HG03571 (cell line): Measurements from ENCODE around the gene KLK7.

Source experiments
- ATAC-seq: cut with Tn5 transposase; IDR thresholded peaks from one replicate; pipeline ENCODE4 v1.9.1; 2021; ENCODE audit not compliant: unreplicated experiment

The KLK7 gene

DNA sequence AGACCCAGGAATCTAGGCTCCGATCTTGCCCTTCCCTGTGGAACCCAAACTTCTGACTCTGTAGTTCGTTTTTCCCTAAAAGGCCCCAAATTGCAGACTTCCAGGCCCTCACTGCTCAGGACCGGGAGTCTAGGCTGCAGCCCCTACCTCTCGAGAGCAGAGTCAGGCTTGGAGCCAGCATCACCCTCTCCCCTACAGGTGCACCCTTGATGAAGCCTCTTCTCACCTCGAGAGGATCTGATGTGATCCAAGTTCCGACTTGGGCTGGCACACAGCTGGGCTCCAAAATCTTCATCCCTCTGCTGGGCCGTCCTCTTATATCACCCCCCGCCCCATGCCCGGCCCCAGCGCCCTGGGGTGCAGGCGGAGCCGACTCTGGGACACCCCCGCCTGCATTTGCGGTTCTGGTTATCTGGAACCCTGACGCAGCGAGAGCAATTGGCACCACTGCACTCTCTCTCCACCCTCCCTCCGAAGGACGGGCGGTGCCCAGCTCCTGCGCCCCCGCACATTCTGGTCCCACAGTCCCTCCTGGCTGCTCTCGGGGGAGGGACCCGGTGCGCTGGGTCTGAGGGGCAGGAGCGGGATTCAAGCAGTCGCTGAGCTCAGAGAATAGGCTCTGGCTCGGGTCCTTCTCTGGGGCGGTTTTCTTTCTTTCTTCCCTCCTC is at the start of gene KLK7:
KLK7 (minus strand) TSS at position 293 of the 668 bp plus-strand sequence. CDS start 1,518 bp downstream, outside the sequence.
- no peak for ATAC-seq

DNA sequence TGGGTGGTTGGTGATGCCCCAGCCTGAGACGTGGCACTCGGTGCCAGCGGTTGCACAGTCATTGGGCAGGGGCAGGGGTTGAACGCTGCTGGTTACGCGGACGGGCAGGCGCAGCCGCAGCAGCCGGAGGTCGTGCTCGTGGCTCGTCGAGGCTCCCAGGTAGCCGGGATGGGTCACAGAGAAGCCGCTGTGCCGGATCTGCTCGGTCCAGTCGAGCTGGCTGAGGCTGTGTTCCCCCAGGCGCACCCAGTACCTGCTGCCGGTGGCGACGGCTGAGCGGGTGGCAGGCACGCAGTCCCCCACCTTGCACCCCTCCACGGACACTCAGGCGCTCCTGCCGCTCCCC is 48.1 kb upstream of the KLK7 start:
- no peak for ATAC-seq

DNA sequence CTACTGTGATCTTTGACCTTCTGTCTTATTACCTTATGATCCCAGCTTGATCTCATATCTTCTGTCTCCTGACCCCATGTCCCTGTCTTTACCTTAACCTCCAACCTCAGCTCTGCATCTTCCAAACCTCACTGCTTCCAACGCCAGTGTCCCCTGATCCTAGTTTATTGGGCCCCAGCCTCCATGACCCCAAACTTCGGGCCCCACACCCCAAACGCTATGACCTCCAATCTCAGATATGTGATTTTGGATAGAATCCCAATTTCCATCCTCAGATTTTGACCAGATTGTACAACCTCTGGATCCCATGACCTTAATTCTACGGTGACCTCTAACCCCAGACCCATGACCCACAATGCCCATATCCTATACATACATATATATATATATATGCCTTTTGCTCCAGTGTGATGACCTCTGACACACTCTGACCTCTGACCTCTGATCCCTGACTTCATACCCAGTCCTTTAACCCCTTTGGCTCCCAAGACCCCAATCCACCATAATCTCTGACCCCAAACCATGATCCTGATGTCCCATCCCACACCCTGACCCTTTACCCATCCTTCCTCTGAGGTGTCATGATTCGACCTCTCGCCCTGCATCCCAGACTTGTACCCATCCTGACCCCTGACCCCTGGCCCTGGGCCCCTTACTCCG is 47.6 kb upstream of the KLK7 start:
- no peak for ATAC-seq

DNA sequence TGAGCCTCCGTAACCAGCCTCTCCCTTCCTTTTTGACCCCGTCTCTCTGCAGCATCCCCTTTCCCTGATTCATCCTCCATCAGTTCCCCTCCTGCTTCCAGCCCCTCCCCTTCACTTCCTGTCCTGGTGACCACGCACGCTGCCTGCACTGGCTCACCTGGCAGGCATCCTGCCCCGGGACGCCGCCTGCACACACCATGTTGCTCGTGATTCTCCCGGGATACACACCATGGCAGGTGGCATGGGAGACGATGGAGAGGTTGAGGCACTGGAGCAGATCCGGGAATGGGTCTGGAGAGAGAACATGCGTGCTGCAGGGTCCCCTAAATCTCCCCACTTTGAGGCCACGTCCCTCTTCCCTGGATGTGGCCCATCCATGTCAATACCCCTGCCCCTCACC is 46.9 kb upstream of the KLK7 start:
- no peak for ATAC-seq

DNA sequence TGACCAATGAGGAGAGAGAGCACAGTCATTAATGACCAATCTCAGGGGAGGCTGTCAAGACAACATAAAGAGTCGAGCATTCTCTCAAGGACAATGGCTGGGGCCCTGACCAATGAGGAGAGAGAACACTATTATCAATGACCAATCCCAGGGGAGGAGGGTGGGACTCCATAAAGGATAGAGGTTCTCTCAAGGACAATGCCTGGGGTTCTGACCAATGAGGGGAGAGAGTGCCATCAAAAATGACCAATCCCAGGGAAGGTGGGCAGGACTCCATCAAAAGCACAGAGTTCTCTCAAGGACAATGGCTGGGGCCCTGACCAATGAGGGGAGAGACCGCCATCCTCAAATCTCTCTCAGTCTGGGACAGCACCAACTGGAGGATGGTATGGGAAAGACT is 46.0 kb upstream of the KLK7 start:
- no peak for ATAC-seq

DNA sequence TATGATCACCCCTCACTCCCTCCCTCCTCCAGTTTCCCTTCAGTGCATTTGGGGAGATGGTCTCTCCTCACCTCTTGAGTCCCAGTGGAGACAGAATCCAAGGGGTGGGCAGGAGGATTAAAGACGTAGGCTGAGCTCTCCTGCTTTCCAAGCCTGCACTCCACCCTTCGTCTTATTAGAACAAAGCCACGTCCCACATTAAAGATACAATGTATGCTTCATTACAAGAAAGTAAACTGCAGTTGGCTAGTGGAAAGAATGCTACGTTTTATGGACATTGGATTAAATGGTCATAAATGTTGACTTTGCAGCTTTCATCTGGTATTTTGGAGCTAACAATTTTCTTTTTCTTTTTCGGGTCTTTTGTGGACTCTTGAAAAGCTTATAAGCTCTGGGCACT is 44.2 kb upstream of the KLK7 start:
- no peak for ATAC-seq

DNA sequence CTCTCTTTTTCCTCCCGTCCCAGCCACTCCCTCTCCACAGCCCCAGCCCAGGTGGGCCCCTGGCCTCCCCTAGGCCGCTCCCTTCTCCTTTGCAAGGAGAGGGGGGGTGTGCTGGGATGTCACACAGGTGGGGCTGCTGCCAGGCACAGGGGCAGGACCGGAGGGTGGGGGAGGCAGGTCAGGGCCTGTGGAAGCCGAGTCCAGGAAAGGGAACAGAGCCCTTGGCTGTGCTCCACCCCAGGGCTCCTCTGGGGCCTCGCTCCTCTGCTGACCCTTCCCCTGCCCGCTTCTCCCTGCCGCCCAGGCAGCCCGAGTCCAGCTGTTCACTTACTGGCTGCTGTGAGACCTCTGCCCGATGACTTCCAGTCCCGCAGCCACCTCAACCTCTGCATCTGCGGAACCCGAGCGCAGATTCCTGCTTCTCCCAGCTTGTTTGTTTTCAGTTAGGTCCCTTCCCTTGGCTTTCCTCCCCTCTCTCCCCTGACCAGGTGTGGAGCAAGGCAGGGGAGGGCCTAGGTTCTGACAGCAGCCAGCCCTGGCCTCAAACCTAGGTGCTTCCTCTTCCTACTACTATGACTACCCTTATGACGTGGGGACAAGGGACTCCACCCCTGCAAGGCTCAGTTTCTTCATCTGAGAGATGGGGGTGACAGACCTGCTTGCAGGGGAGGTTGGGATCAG is 43.5 kb upstream of the KLK7 start:
- no peak for ATAC-seq

DNA sequence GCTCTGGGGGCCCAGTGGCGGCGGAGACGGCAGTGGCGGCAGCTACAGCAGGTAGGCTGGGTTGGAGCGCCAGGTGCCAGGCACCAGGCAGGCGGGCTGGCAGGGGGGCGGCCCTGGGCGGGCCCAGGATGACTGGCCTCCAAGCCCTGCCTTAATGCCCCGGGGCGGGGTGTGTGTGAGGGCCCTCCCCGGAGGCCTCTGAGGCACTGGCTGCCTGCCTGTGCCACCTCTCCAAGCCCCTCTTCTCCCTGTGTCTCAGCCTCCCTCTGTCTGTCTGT is 42.8 kb upstream of the KLK7 start, which contains the start of gene KLK11:
KLK11 (minus strand) TSS at position 63 of the 278 bp plus-strand sequence. CDS start 985 bp downstream, outside the sequence.
- no peak for ATAC-seq

DNA sequence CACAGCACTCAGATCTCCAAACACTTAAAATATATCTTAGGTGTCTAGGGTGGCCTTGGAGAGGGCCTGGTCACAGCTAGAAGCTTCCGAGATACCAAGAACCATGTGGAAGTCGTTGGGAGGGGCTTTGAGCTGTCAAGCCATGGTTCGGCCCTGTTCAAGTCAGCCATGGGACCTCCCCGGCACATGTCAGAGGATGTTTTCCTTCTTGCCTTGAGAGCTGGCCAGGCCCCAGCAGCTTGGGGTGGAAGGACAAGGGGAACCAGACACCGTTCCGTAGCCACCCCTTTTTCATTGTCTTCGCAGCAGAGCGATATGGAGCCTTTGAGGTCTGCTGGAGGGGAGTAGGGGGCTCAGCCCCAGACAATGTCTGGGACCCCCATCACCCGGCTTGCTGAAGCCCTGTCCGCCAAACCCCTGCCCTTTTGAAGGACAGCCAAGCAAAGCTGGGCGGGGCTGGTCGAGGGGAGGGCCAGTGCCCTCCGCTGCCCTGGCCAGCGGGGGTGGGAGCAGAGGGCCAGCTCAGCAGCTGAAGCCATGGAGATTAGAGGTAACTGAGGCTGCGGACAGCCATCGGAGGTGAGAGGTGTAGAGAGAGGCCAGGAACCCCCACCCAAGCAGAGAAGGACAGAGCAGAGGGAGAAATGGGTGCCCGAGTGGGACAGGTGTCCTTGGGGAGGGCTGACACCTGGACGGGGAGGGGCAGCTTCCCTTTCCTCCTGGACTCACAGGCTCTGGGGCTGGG is 42.3 kb upstream of the KLK7 start:
- ATAC-seq, result no peak

DNA sequence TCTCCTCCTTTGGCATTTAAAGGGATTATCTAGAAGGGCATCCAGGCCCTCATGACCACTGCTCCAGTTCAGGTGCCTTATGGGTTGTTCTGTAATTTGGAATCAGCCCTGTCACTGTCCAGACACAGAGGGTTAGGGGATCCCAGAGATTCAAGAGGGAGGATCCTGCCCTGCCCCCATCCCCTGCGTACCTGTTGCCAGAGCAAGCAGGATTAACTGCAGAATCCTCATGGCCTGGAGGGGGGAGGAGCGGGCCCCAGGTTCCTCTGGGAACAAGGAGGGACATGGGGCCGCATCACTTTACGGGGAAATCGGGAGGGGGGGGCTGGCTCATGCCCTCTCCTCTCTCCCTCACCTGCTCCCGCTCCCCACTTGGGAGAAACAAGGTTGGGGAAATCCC is 41.7 kb upstream of the KLK7 start:
- no peak for ATAC-seq

DNA sequence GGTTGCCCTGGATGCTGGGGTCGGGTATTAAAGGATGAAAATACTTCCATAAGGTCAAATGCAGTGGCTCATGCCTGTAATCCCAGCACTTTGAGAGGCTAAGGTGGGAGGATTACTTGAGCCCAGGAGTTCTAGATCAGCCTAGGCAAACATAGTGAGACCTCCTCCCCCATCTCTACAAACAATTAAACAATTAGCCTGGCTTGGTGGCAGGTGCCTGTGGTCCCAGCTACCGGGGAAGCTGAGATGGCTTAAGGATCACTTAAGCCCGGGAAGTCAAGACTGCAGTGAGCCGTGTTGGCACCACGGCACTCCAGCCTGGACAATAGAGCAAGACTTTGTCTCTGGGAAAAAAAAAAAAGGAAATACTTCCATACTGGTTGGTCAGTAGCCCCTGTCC is 41.2 kb upstream of the KLK7 start:
- no peak for ATAC-seq

DNA sequence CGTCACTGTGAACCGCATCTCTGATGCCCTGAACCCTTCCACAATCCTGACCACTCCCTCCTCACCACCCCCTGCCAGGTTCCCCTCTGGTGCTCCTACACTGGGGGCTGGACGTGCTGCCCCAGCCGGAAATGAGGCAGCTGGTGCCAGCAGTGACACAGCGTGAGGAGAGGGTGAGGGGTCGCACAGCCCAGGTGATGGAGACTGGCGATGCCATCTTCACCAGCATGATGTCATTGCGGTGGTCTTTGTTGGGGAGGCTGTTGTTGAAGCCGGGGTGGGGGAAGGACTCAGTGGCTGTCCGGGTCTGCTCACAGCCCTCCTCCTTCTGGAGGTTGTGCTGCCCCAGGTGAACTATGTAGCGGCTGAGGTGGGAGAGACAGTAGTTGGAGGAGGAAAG is 40.2 kb upstream of the KLK7 start:
- no peak for ATAC-seq

DNA sequence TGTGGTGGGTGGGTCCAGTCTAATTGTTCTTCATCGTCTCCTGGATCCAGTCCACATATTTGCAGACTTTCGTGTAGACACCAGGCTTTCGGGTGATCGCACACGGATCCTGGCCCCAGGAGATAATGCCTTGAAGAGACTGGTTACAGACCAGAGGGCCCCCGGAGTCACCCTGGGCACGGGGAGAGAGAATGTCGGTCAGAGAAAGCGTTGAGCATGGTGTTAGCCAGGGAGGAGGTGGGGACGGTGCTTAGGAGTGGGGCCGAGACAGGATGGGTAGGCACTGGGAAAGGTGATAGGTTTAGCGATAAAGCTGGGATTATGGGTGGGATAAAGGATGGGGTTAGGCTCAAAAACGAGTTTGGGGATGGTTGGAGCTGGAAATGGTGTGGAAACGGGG is 38.8 kb upstream of the KLK7 start:
- no peak for ATAC-seq

DNA sequence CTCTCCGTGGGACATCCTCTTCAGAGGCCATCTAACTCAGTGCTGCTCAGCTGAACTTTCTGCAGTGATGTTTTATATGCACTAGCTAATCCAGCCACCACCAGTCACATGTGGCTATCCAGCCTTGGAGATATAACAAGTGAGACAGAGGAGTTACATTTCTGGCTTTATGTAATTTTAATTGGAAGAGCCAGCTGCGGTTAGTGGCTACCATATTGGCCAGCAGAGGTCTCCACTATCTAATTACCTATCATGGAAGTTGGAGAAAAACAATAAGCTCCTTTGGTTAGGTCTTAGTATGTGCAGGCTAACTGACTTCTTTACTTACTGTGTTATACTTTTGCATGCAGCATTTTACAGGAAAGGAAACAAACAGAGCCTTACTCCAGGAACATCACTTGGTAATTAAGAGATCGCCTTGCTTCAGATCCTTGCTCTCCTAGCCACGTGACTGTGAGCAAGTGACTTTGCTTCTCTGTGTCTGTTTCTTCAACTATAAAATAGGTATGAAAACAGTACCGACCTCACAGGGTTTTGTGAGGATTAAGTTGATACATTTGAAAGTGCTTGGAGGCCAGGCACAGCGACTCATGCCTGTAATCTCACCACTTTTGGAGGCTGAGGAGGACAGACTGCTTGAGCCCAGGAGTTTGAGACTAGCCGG is 37.4 kb upstream of the KLK7 start:
- no peak for ATAC-seq

DNA sequence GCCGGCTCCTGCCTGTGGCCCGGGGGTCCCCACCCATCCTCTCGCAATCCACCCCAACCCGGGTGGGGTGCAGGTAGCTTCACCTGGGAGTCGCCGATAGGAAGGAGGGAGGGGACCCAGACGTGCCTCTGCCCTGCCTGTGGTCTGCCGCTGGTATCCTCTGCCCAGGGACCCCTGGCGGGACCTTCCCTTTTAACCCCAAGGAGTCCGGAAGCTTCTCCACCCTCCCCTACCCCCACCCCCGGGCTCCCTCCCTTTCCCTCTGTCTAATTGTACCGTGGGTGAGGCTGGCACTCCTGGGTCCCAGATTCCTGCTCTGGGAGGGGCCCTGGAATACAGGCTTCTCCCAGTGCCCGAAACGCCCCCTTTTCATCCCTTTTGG is 35.8 kb upstream of the KLK7 start, which contains the start of gene KLK10:
KLK10 (minus strand) TSS at position 166 of the 382 bp plus-strand sequence. CDS start 579 bp downstream, outside the sequence.
- ATAC-seq, result no peak

DNA sequence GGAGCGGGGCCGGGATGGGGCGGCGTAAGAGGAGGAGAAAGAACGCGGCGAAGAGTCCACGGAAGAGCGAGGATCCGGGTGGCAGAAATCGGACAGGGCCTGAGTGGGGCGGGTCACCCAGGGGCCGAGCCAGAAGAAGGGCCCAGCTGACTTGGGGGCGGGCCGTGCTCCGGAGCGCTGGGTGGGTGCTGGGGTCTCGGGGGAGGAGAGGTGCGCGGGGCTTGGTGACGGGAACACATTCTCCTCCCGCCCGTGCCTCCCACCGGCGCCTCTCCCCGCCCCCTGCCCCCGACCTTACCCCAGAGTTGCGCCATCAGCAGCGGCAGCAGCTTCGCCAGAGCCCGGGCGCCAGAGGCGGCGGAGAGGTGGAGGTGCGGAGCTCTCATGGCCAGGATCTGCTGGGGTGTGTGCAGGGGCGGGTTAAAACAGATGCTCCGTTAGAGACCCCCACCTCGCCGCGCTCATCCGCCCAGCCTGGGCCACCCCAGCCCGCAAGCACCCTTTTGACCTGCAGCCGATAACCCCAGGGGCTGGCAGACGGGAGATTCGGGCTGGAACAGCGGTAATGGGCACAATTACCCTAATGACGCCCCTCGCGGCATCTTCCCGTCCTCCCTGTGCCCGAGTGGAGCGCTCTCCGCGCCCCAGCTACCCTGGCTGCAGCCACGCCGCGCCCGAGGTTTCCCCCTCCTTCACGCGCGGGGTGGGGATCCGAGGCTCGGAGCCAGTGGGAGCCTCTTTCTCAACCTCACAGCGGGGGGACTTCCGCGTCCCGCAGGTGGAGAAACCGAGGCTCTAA is 35.2 kb upstream of the KLK7 start:
- ATAC-seq, result no peak

DNA sequence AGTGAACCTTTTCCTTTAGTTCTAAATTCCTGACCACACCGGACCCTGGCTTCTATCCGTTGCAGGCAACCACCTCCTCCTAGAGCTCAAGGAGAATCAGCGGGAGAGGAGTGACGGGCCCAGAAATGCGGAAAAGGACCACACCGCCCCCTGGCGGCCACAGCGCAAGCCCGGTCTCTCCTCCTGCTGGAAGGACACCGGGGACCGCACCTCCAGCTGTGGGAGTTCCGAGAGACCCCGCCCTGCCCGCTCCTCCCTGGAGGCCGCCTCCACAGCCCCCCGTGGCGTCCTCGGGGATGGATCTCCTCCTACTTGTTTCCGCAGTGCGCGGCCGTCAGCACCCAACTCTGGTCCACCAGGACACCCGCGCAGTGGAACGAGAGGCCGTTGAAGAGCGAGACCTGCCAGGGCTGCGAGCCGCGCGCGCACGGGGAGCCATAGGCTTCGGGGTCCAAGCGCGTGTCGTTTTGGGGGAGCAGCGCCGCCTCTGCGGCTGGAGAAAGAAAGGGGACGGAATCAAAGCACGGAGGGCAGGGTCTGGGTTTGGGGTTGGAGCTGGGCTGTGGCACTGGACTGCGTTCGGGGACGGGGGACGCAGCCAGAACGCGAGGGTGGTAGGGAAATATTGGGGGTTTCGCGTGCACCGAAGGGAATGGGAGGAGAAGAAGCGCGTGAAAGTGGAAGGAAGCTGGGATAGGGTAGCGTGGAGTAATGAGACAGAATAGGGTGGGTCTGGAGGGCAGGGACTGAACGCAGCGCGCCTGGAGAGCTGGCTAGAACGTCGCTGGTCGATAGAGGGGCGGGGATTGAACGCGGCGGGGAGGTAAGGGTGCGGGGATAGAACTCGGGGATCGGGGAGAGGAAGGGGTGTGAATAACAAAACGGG is 33.3 kb upstream of the KLK7 start:
- ATAC-seq, result no peak

DNA sequence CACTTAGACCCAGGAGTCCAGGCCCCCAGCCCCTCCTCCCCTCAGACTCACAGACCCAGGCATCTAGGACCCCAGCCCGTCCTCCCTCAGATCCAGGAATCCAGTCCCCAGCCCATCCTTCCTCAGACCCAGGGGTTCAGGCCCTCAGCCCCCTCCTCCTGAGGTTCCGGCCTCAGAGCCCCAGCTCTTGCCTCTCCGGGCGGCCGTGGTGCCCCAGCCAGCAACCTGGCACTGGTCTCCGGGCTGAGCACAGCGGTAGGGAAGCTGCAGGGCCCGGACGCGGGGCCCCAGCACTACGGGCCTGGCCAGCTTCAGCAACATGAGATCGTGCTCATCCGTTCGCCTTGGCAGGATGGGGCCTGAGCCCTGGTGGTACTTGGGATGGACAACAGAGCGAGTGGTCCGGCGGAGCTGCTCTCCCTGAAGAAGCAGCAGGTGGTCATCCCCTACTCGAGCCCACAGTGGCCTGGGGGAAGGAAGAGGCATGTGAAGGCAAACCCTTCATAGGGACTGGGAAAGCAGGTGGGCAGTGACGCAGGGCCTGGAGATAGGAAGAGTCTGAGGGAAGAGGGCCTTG is 32.1 kb upstream of the KLK7 start:
- ATAC-seq, result no peak

DNA sequence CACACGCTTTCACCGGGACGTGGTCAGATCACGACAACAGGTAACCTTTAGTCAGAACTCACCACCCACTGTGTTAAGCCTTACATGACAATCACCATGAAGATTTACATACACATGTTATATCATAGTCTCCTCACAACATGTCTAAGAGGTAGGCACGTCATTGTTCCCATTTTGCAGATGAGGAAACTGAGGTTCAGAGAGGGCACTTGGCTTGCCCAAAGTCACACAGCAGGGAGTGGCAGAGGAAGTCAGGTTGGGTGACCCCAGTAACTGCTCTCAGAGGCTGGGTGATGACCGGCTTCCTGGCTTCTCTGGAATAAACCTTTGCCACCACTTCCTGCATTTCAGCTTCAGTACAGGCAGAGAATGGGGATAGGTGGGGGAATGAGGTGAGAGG is 30.5 kb upstream of the KLK7 start:
- ATAC-seq, result no peak
